ENCODE results near the gene KLK7. TPM values are rescaled to one million over a fixed set of nuclear protein-coding genes. Genes with fewer than 3 reads are reported as not detected.
A peak's percentile ranks its signal among the peaks of the same experiment; 100 is the strongest.

KLK7 gene
- total RNA-seq, 2 experiments from 2014 or later = not detected

- peaks cover 47% of the 10 kb centered on the region for H3K27me3 Mint-ChIP-seq
- peaks cover 2% of the 10 kb centered on the region for H3K36me3 Mint-ChIP-seq (ENCODE audit: low read depth)
- POLR2A ChIA-PET = interaction anchor here (0.7 kb wide), 1 partner anchor 165 kb away, joined by 3 read pairs; no protein-coding TSS in a partner anchor
- H3K4me3 Mint-ChIP-seq = no peak overlapping the region
- peaks cover 18% of the 10 kb centered on the region for H3K4me1 Mint-ChIP-seq
- no peaks in the 10 kb centered on the region for H3K9me3 Mint-ChIP-seq
- CTCF ChIA-PET = interaction anchor here (0.6 to 0.7 kb wide), 2 partner anchors 38 to 673 kb away, joined by 3 read pairs; partner anchors contain the start of gene KLK7
- DNase-seq = peak; percentile 25
- H3K27ac Mint-ChIP-seq = no peak overlapping the region
Observed at GRCh38 chr19:51020988-51021651, 37.4 kb upstream of the KLK7 start.

DNA sequence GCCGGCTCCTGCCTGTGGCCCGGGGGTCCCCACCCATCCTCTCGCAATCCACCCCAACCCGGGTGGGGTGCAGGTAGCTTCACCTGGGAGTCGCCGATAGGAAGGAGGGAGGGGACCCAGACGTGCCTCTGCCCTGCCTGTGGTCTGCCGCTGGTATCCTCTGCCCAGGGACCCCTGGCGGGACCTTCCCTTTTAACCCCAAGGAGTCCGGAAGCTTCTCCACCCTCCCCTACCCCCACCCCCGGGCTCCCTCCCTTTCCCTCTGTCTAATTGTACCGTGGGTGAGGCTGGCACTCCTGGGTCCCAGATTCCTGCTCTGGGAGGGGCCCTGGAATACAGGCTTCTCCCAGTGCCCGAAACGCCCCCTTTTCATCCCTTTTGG is 35.8 kb upstream of the KLK7 start, which contains the start of gene KLK10:
Gene KLK10 (minus strand): TSS at position 166 of the 382 bp plus-strand sequence. CDS start 579 bp downstream, outside the sequence.
- POLR2A ChIA-PET = no interaction called here
- CTCF ChIA-PET = no interaction called here

GRCh38 chr19:51018745-51019543 is 35.2 kb upstream of the KLK7 start:
- POLR2A ChIA-PET = no interaction called here
- no peak overlapping the region for H3K27ac Mint-ChIP-seq
- peaks cover 60% of the 10 kb centered on the region for H3K27me3 Mint-ChIP-seq
- DNase-seq = no peak
- H3K9me3 Mint-ChIP-seq = no peaks in the 10 kb centered on the region
- peaks cover 18% of the 10 kb centered on the region for H3K4me1 Mint-ChIP-seq
- H3K36me3 Mint-ChIP-seq (ENCODE audit: low read depth) = peaks cover 2% of the 10 kb centered on the region
- CTCF ChIA-PET = interaction anchor here (0.6 kb wide), 1 partner anchor 304 kb away, joined by 3 read pairs; no protein-coding TSS in a partner anchor
- H3K4me3 Mint-ChIP-seq = no peak overlapping the region

More for the DNA sequence above, 35.8 kb upstream of the KLK7 start, which contains the start of gene KLK10:
- H3K27me3 Mint-ChIP-seq = peaks cover 60% of the 10 kb centered on the region
- no peaks in the 10 kb centered on the region for H3K9me3 Mint-ChIP-seq
- H3K4me3 Mint-ChIP-seq = no peak within 1 kb of the TSS
- peaks cover 2% of the 10 kb centered on the region for H3K36me3 Mint-ChIP-seq (ENCODE audit: low read depth)
- DNase-seq = no peak
- H3K27ac Mint-ChIP-seq = no peak within 1 kb of the TSS
- peaks cover 18% of the 10 kb centered on the region for H3K4me1 Mint-ChIP-seq

DNA sequence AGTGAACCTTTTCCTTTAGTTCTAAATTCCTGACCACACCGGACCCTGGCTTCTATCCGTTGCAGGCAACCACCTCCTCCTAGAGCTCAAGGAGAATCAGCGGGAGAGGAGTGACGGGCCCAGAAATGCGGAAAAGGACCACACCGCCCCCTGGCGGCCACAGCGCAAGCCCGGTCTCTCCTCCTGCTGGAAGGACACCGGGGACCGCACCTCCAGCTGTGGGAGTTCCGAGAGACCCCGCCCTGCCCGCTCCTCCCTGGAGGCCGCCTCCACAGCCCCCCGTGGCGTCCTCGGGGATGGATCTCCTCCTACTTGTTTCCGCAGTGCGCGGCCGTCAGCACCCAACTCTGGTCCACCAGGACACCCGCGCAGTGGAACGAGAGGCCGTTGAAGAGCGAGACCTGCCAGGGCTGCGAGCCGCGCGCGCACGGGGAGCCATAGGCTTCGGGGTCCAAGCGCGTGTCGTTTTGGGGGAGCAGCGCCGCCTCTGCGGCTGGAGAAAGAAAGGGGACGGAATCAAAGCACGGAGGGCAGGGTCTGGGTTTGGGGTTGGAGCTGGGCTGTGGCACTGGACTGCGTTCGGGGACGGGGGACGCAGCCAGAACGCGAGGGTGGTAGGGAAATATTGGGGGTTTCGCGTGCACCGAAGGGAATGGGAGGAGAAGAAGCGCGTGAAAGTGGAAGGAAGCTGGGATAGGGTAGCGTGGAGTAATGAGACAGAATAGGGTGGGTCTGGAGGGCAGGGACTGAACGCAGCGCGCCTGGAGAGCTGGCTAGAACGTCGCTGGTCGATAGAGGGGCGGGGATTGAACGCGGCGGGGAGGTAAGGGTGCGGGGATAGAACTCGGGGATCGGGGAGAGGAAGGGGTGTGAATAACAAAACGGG is 33.3 kb upstream of the KLK7 start:
- H3K4me1 Mint-ChIP-seq = peaks cover 18% of the 10 kb centered on the region
- DNase-seq = no peak
- H3K9me3 Mint-ChIP-seq = no peaks in the 10 kb centered on the region
- H3K36me3 Mint-ChIP-seq (ENCODE audit: low read depth) = peaks cover 2% of the 10 kb centered on the region
- CTCF ChIA-PET = interaction anchor here (1.0 kb wide), 1 partner anchor 15 kb away, joined by 3 read pairs; no protein-coding TSS in a partner anchor
- no peak overlapping the region for H3K4me3 Mint-ChIP-seq
- no peak overlapping the region for H3K27ac Mint-ChIP-seq
- peaks cover 54% of the 10 kb centered on the region for H3K27me3 Mint-ChIP-seq
- POLR2A ChIA-PET = no interaction called here

DNA sequence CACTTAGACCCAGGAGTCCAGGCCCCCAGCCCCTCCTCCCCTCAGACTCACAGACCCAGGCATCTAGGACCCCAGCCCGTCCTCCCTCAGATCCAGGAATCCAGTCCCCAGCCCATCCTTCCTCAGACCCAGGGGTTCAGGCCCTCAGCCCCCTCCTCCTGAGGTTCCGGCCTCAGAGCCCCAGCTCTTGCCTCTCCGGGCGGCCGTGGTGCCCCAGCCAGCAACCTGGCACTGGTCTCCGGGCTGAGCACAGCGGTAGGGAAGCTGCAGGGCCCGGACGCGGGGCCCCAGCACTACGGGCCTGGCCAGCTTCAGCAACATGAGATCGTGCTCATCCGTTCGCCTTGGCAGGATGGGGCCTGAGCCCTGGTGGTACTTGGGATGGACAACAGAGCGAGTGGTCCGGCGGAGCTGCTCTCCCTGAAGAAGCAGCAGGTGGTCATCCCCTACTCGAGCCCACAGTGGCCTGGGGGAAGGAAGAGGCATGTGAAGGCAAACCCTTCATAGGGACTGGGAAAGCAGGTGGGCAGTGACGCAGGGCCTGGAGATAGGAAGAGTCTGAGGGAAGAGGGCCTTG is 32.1 kb upstream of the KLK7 start:
- Mint-ChIP-seq H3K27ac (no peak overlapping the region), H3K36me3 (ENCODE audit: low read depth) (peaks cover 2% of the 10 kb centered on the region), H3K4me1 (peaks cover 18% of the 10 kb centered on the region), H3K9me3 (no peaks in the 10 kb centered on the region), H3K4me3 (no peak overlapping the region), H3K27me3 (peaks cover 47% of the 10 kb centered on the region)
- POLR2A ChIA-PET = no interaction called here
- CTCF ChIA-PET = interaction anchor here (0.6 kb wide), 1 partner anchor 76 kb away, joined by 4 read pairs; no protein-coding TSS in a partner anchor
- no peak for DNase-seq

GRCh38 chr19:51014242-51014641 is 30.5 kb upstream of the KLK7 start:
- Mint-ChIP-seq H3K4me3 (no peak overlapping the region), H3K27ac (no peak overlapping the region), H3K36me3 (ENCODE audit: low read depth) (peaks cover 2% of the 10 kb centered on the region), H3K4me1 (peaks cover 12% of the 10 kb centered on the region), H3K27me3 (peaks cover 40% of the 10 kb centered on the region), H3K9me3 (no peaks in the 10 kb centered on the region)
- DNase-seq = no peak
- ChIA-PET CTCF (no interaction called here), POLR2A (no interaction called here)

GRCh38 chr19:51012661-51013190 is 29.0 kb upstream of the KLK7 start:
- POLR2A ChIA-PET = no interaction called here
- no peak overlapping the region for H3K4me3 Mint-ChIP-seq
- H3K36me3 Mint-ChIP-seq (ENCODE audit: low read depth) = no peaks in the 10 kb centered on the region
- CTCF ChIA-PET = interaction anchor here (1.1 kb wide), 1 partner anchor 10 kb away, joined by 3 read pairs; no protein-coding TSS in a partner anchor
- H3K27ac Mint-ChIP-seq = no peak overlapping the region
- no peak for DNase-seq
- peaks cover 5% of the 10 kb centered on the region for H3K4me1 Mint-ChIP-seq
- peaks cover 27% of the 10 kb centered on the region for H3K27me3 Mint-ChIP-seq
- no peaks in the 10 kb centered on the region for H3K9me3 Mint-ChIP-seq

DNA sequence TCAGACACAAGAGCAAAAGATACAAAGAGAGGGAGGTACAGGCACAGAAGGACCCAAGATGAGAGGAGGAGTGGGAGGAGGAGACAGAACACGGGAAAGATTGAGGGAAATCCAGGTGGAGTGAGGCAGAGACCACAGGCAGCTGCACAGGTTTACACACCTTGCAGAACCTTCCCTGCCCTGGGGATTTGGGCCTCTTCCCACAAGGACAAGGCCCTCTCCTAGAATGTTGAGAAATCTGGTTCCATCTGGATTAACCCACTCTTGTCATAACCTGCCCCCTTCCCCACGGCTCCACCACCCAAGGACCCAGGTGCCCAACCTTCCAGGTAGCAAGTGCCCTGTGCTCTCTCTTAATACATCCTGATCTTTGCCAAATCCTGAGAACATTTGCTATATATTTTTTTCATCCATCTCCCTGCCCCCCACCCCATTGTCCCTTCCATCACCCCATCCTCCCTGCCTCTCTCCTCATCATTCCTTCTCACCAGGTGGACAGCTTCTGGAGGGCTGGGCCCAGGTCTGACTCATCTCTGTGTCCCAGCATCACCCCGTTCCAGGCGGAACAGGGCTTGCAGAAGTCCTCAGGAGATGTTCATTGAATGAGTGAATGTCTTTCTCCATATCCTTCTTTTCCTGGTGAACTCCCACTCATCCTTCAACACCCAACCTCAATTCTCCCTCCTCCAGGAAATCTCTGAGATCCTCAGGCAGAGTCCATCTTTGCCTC is 26.5 kb upstream of the KLK7 start:
- ChIA-PET POLR2A (no interaction called here), CTCF (interaction anchor here (0.7 kb wide), 1 partner anchor 747 kb away, joined by 3 read pairs; no protein-coding TSS in a partner anchor)
- no peak for DNase-seq
- Mint-ChIP-seq H3K27me3 (peaks cover 6% of the 10 kb centered on the region), H3K27ac (no peak overlapping the region), H3K4me3 (no peak overlapping the region), H3K4me1 (no peaks in the 10 kb centered on the region), H3K9me3 (no peaks in the 10 kb centered on the region), H3K36me3 (ENCODE audit: low read depth) (no peaks in the 10 kb centered on the region)

DNA sequence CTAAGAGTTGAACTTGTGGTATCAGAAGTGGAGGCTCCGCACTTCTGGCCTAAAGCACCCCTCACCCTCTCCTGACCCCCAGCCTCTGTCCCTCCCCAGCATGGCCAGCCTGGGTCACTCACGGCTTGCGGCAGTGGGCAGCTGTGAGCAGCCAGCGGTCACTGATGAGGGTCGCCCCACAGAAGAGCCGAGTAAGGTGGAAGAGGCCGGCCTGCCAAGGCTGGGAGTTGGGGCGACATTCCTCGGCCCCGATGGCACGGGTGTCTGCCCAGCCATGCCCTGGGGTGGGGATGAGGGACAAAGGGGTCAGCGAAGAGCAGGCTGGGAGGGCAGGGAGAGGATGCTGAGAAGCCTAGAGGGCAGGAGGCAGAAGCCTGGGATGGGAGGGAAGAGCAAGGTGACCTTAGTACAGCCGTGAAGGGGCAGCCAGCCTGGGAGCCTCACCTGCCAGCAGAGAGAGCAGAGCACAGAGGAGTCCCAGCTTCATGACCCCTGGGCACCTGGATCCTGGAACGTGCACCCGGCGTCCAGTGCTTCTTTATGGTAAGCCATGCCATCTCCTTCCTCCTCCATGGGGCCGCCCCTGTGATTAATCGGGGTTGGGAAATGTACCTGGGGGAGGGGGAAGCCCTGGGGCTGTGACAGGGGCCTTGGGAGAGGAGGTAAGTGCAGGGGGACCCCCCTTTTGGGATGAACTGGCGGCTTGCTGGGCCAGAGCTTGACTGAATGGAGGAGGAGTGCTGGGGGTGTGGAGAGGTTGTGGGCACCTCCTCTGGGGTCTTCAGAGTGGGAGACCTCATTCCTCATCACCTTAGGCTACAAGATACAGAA is 25.6 kb upstream of the KLK7 start:
- Mint-ChIP-seq H3K27ac (no peak overlapping the region), H3K9me3 (no peaks in the 10 kb centered on the region), H3K27me3 (no peaks in the 10 kb centered on the region), H3K36me3 (ENCODE audit: low read depth) (no peaks in the 10 kb centered on the region), H3K4me3 (no peak overlapping the region), H3K4me1 (no peaks in the 10 kb centered on the region)
- DNase-seq = no peak
- POLR2A ChIA-PET = no interaction called here
- CTCF ChIA-PET = interaction anchor here (0.7 kb wide), 1 partner anchor 746 kb away, joined by 3 read pairs; no protein-coding TSS in a partner anchor

- CTCF ChIA-PET = no interaction called here
Observed at GRCh38 chr19:51007488-51007887, 23.8 kb upstream of the KLK7 start.

DNA sequence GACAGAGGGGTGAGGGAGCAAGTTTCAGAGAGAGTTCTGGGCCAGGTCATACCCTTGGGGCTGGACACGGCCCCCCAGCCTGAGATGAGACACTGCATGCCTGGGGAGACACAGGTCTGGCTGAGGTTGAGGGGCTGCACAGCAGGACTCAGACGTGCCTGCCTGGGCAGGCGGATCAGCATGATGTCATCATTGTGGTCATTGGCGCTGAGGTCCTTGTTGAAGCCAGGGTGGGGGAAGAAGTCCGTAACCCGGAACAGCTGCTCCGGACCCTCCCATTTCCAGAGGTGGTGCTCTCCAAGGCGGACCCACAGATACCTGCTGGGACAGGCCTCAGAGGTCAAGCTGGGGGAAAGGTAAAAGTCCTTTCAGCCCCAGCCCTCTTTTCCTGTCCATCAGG is 22.7 kb upstream of the KLK7 start:
- no peak for DNase-seq
- CTCF ChIA-PET = no interaction called here
- H3K4me3 Mint-ChIP-seq = no peak overlapping the region
- POLR2A ChIA-PET = no interaction called here
- H3K9me3 Mint-ChIP-seq = no peaks in the 10 kb centered on the region
- no peaks in the 10 kb centered on the region for H3K4me1 Mint-ChIP-seq
- H3K36me3 Mint-ChIP-seq (ENCODE audit: low read depth) = no peaks in the 10 kb centered on the region
- no peak overlapping the region for H3K27ac Mint-ChIP-seq
- no peaks in the 10 kb centered on the region for H3K27me3 Mint-ChIP-seq

More at GRCh38 chr19:51007488-51007887, 23.8 kb upstream of the KLK7 start:
- H3K27ac Mint-ChIP-seq = no peak overlapping the region
- H3K27me3 Mint-ChIP-seq = no peaks in the 10 kb centered on the region
- no peaks in the 10 kb centered on the region for H3K36me3 Mint-ChIP-seq (ENCODE audit: low read depth)
- POLR2A ChIA-PET = no interaction called here
- DNase-seq = no peak
- H3K4me1 Mint-ChIP-seq = no peaks in the 10 kb centered on the region
- no peak overlapping the region for H3K4me3 Mint-ChIP-seq
- H3K9me3 Mint-ChIP-seq = no peaks in the 10 kb centered on the region
